Measurements from ENCODE around the gene CORO1C. TPM values are rescaled to one million over a fixed set of nuclear protein-coding genes. Genes with fewer than 3 reads are reported as not detected.

Gene CORO1C
- total RNA-seq, 1 experiment from 2014 or later, result 52.2 TPM

DNA sequence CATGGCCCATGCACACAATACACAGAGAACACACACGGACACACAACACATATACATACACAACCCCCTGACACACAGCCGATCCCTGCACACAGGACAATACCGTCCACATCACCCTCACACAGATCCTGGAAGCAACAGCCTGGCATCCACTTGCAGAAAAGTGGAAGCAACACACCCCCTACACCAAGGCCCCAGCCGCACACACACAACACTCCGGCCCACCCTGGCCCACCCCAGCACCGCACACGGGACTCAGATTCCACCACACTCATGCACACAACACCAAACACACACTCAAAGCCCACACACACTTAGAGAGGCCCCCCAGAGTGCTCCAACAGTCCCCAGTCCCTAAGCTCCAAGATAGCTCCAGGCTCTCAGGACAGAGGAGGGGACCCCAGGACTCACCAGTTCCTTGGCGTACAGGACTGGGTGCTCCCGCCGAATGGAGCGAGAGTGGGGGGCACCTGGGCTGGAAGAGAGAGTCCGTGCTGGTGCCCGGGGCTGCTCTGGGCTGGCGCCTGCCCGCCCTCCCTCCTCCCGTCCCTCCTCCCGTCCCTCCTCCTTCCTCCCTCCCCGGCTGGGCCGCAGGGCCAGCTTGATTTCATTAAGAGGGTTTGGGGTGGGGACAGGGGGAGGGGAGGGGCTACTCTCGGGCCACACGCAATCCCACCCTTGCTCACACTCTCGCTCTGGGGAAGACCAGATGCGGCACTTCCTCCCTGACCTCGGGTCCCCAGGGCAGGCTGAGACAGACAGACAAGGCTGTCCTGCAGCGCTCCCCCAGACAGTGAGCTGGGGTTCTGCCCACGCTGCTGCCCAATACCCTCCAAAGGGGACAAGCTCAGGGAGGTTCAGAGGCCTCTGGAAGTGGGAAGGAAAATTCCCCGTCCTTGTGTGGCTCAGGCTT lies 133.5 kb downstream of the CORO1C start, which contains the start of gene TMEM119:
TMEM119 (minus strand) TSS at position 526 of the 913 bp plus-strand sequence. CDS start 5,701 bp downstream, outside the sequence.
- Histone ChIP-seq H3K36me3 (replicated peaks; ENCODE audit: control insufficient read depth, insufficient read depth, low read length) (no peaks in the 10 kb centered on the region), H3K27me3 (ENCODE audit: control insufficient read depth, insufficient read depth, low read length) (no peaks in the 10 kb centered on the region), H3K4me3 (ENCODE audit: insufficient read depth, low read depth, low read length) (no peak within 1 kb of the TSS)
- peak; percentile 72 for DNase-seq

GRCh38 chr12:108596854-108597558 lies 134.3 kb downstream of the CORO1C start:
- no peak overlapping the region for H3K4me3 ChIP-seq (ENCODE audit: insufficient read depth, low read depth, low read length)

GRCh38 chr12:108595711-108596647 lies 135.3 kb downstream of the CORO1C start:
- H3K36me3 ChIP-seq (replicated peaks; ENCODE audit: control insufficient read depth, insufficient read depth, low read length), result no peaks in the 10 kb centered on the region
- H3K27me3 ChIP-seq (ENCODE audit: control insufficient read depth, insufficient read depth, low read length), result no peaks in the 10 kb centered on the region
- DNase-seq, result peak; percentile 29
- no peak overlapping the region for H3K4me3 ChIP-seq (ENCODE audit: insufficient read depth, low read depth, low read length)

More at GRCh38 chr12:108596854-108597558, 134.3 kb downstream of the CORO1C start:
- Histone ChIP-seq H3K36me3 (replicated peaks; ENCODE audit: control insufficient read depth, insufficient read depth, low read length) (no peaks in the 10 kb centered on the region), H3K27me3 (ENCODE audit: control insufficient read depth, insufficient read depth, low read length) (no peaks in the 10 kb centered on the region)
- peak; percentile 47 for DNase-seq

Other genes starting within 250 kb of the CORO1C start
- gene FICD, start 216.2 kb downstream of the CORO1C start, total RNA-seq (2014; rRNA removed; shearing (Covaris generic)), result 4.4 and 5.7 TPM in 2 replicates
- 89.7 and 124 TPM in 2 replicates for gene SART3, start 170.3 kb downstream of the CORO1C start, total RNA-seq (2014; rRNA removed; shearing (Covaris generic))
- gene ISCU, start 168.9 kb downstream of the CORO1C start, total RNA-seq (2014; rRNA removed; shearing (Covaris generic)), result 89.3 and 97.3 TPM in 2 replicates
- gene TMEM119, start 133.4 kb downstream of the CORO1C start, total RNA-seq (2014; rRNA removed; shearing (Covaris generic)), result 0.24 and 0.85 TPM in 2 replicates
- 0.10 and 0.15 TPM in 2 replicates for gene SELPLG, start 97.6 kb downstream of the CORO1C start, total RNA-seq (2014; rRNA removed; shearing (Covaris generic))
- gene SSH1, start 126.1 kb upstream of the CORO1C start, total RNA-seq (2014; rRNA removed; shearing (Covaris generic)), result 6.1 and 8.7 TPM in 2 replicates
- gene DAO, start 148.6 kb upstream of the CORO1C start, total RNA-seq (2014; rRNA removed; shearing (Covaris generic)), result not detected in 2 replicates

Measured in H7 (cell line).